GM12891 (cell line): ENCODE data around the gene MEGF6.

Experiments
- POLR2A ChIP-seq: IDR thresholded peaks from 2 replicates; pipeline ENCODE4 v1.6.1; 2011; ENCODE audit warnings: low read depth, low read length, control low read depth
- POLR2AphosphoS5 ChIP-seq: IDR thresholded peaks from 2 replicates; pipeline ENCODE4 v1.6.1; 2011; ENCODE audit warnings: low read depth, low read length, control low read depth

GRCh38 chr1:3537359-3537758 lies 73.9 kb downstream of the MEGF6 start:
- TF ChIP-seq POLR2AphosphoS5 (no peak), POLR2A (no peak)
